HepG2 (cell line): Measurements from ENCODE around the gene MFF. TPM values are rescaled to one million over a fixed set of nuclear protein-coding genes. Genes with fewer than 3 reads are reported as not detected.

ENCODE experiments used
- CENPX ChIP-seq: sonication (generic); formaldehyde crosslinking; IDR thresholded peaks from 2 replicates; pipeline ENCODE4 v1.9.0; 2021; ENCODE audit warnings: mild to moderate bottlenecking, missing genetic modification reagents, moderate library complexity
- CREB1 ChIP-seq, 2 experiments: fragments of 450-650 bp in 1 of 2; IDR thresholded peaks; 2 replicates each; pipeline ENCODE4 v1.6.1; 2016 to 2017; ENCODE audit warnings: control low read depth in 1 of 2, mild to moderate bottlenecking in 1 of 2, missing compliant biosample characterization in 1 of 2, missing genetic modification characterization in 1 of 2
- EHMT2 ChIP-seq: fragments of 200-600 bp; sonication (generic); IDR thresholded peaks from 2 replicates; pipeline ENCODE4 v1.7.0; 2017; ENCODE audit warnings: antibody characterized with exemption, low read depth, low read length, borderline replicate concordance
- HDAC1 ChIP-seq: sonication (generic); formaldehyde crosslinking; IDR thresholded peaks from 2 replicates; pipeline ENCODE4 v1.5.1; 2020; ENCODE audit warnings: mild to moderate bottlenecking, missing genetic modification reagents
- HDAC6 ChIP-seq: fragments of 200-600 bp; sonication (generic); IDR thresholded peaks from 2 replicates; pipeline ENCODE4 v1.7.0; 2017; ENCODE audit warnings: mild to moderate bottlenecking, antibody characterized with exemption, low read length, low read depth
- HNRNPUL1 ChIP-seq: fragments of 200-400 bp; formaldehyde crosslinking; IDR thresholded peaks from 2 replicates; pipeline ENCODE4 v1.6.1; 2017; ENCODE audit warnings: low read depth, mild to moderate bottlenecking, low read length, moderate library complexity
- HOXA5 ChIP-seq: sonication (generic); formaldehyde crosslinking; IDR thresholded peaks from 2 replicates; pipeline ENCODE4 v1.4.0; 2020; ENCODE audit warnings: missing genetic modification reagents
- NCOA2 ChIP-seq: sonication (generic); formaldehyde crosslinking; IDR thresholded peaks from 2 replicates; pipeline ENCODE4 v1.8.0; 2022; ENCODE audit warnings: inconsistent platforms
- NFE2 ChIP-seq: sonication (generic); formaldehyde crosslinking; IDR thresholded peaks from 2 replicates; pipeline ENCODE4 v1.4.0; 2020; ENCODE audit warnings: missing genetic modification reagents
- NPAS2 ChIP-seq: sonication (generic); formaldehyde crosslinking; IDR thresholded peaks from 2 replicates; pipeline ENCODE4 v1.8.0; 2022; ENCODE audit warnings: mild to moderate bottlenecking, missing genetic modification reagents, borderline replicate concordance
- NR2F2 ChIP-seq: IDR thresholded peaks from 2 replicates; pipeline ENCODE4 v1.6.1; 2012; ENCODE audit warnings: low read depth, inconsistent platforms, borderline replicate concordance
- PTBP1 ChIP-seq: fragments of 200-400 bp; formaldehyde crosslinking; IDR thresholded peaks from 2 replicates; pipeline ENCODE4 v1.6.1; 2018; ENCODE audit warnings: low read length, low read depth; ENCODE audit not compliant: poor library complexity, severe bottlenecking
- ZBTB8A ChIP-seq: sonication (generic); formaldehyde crosslinking; IDR thresholded peaks from 2 replicates; pipeline ENCODE4 v1.4.0; 2020; ENCODE audit warnings: mild to moderate bottlenecking, low read depth, missing genetic modification reagents, borderline replicate concordance
- ZNF263 ChIP-seq: sonication (generic); formaldehyde crosslinking; IDR thresholded peaks from 2 replicates; pipeline ENCODE4 v1.4.0; 2020; ENCODE audit warnings: missing genetic modification reagents
- ZNF3 ChIP-seq: IDR thresholded peaks from 2 replicates; pipeline ENCODE4 v1.7.0; 2017; ENCODE audit warnings: inconsistent platforms
- ZNF44 ChIP-seq: sonication (generic); formaldehyde crosslinking; IDR thresholded peaks from 2 replicates; pipeline ENCODE4 v1.5.1; 2020; ENCODE audit warnings: mild to moderate bottlenecking, missing genetic modification reagents
- ZNF788 ChIP-seq: sonication (generic); formaldehyde crosslinking; IDR thresholded peaks from 2 replicates; pipeline ENCODE4 v1.5.0; 2020; ENCODE audit warnings: mild to moderate bottlenecking, missing genetic modification reagents, borderline replicate concordance
- ZNF839 ChIP-seq: sonication (generic); formaldehyde crosslinking; IDR thresholded peaks from 2 replicates; pipeline ENCODE4 v1.4.0; 2020; ENCODE audit warnings: missing genetic modification reagents, mild to moderate bottlenecking, borderline replicate concordance
- ZSCAN9 ChIP-seq: IDR thresholded peaks from 2 replicates; pipeline ENCODE4 v1.6.1; 2016; ENCODE audit warnings: borderline replicate concordance
- polyA plus RNA-seq, 8 experiments: library from polyadenylated mRNA; depleted of rRNA in 3 of 8; stranded (reverse) in 7 of 8; unstranded in 1 of 8; fragments of >200 nt; fragmentation: Illumina TruSeq in 4 of 8; extraction: Trizol in 4 of 8; gene quantifications; 2 replicates each; pipeline versions ENCODE4 v1.2.1 to v1.2.3, GENCODE V29; 2011 to 2016; ENCODE audit warnings: low read depth in 4 of 8, missing spikeins in 1 of 8, mixed read lengths in 1 of 8; ENCODE audit not compliant: insufficient read depth in 1 of 8
- total RNA-seq, 5 experiments: library from RNA; depleted of rRNA; stranded (reverse); fragments of >200 nt; fragmentation: Illumina TruSeq; extraction: Trizol; gene quantifications; 2 replicates each; pipeline ENCODE4 v1.2.3, GENCODE V29; 2016; ENCODE audit warnings: low read depth in 1 of 5
- TF ChIP-seq, protein P1 (sequence below): IDR thresholded peaks from 2 replicates; pipeline ENCODE4 v1.6.1; 2016; ENCODE audit warnings: low read depth
- TF ChIP-seq, protein P2 (sequence below): sonication (generic); formaldehyde crosslinking; IDR thresholded peaks from 2 replicates; pipeline ENCODE4 v1.8.0; 2022; ENCODE audit warnings: low read depth, missing genetic modification reagents
- TF ChIP-seq, protein P3 (sequence below): sonication (generic); formaldehyde crosslinking; IDR thresholded peaks from 2 replicates; pipeline ENCODE4 v1.8.1; 2023; ENCODE audit warnings: mild to moderate bottlenecking, moderate library complexity, missing genetic modification reagents
- TF ChIP-seq, protein P4 (sequence below): sonication (generic); formaldehyde crosslinking; IDR thresholded peaks from 2 replicates; pipeline ENCODE4 v1.8.0; 2022; ENCODE audit warnings: missing genetic modification reagents, mild to moderate bottlenecking, inconsistent platforms, borderline replicate concordance
- TF ChIP-seq, protein P5 (sequence below): IDR thresholded peaks from 2 replicates; pipeline ENCODE4 v1.6.1; 2016; ENCODE audit warnings: mild to moderate bottlenecking

Gene MFF
- total and polyA plus RNA-seq, 2 of the 13 experiments (the other 11 are each of a cell fraction or from before 2014, with no cell fraction given) = 81.9 to 156 TPM

DNA sequence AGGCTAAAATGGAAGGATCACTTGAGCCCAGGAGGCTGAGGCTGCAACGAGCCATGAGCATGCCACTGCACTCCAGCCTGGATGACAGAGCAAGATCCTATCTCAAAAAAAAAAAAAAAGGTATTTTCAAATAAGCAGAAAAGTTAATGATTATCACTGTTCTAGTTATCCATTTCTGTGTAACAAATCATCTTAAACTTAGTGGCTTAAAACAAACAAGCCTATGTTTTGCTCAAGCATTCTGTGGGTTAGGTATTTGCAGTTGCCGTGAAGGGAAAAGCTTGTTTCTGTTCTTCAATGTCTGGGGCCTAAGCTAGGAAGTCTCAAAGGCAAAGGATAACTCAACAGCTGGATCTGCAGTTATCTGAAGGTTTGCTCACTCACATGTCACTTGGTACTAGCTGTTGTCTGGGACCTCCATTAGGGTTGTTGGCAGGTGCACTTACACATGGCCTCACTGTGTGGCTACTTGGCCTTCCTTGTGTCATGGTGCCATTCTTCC, 14.1 kb downstream of the MFF start (continued):
- TF ChIP-seq NFE2 (CRISPR knock-in tag) (no peak), HDAC6 (no peak), CENPX (no peak), HNRNPUL1 (0 out of 2 replicates have a peak, but pooled peaks have one; percentile 33), EHMT2 (no peak), HDAC1 (no peak), ZSCAN9 (peak; percentile 39; the same call in 1 of the 2 replicates), NCOA2 (CRISPR knock-in tag) (peak; percentile 33; the same call in 1 of the 2 replicates), ZNF263 (no peak), NR2F2 (no peak), NPAS2 (CRISPR knock-in tag) (no peak), ZBTB8A (no peak), ZNF839 (CRISPR knock-in tag) (no peak), ZNF788 (CRISPR knock-in tag) (no peak), CREB1 (IDR thresholded peaks at IDR 0.05) (no peak), CREB1 (CRISPR knock-in tag; IDR thresholded peaks at IDR 0.05) (peak; percentile 60; the same call in 1 of the 2 replicates), PTBP1 (no peak), ZNF44 (CRISPR knock-in tag) (no peak), HOXA5 (CRISPR knock-in tag) (no peak), ZNF3 (CRISPR knock-in tag) (no peak)
- TF ChIP-seq, protein P1, sequence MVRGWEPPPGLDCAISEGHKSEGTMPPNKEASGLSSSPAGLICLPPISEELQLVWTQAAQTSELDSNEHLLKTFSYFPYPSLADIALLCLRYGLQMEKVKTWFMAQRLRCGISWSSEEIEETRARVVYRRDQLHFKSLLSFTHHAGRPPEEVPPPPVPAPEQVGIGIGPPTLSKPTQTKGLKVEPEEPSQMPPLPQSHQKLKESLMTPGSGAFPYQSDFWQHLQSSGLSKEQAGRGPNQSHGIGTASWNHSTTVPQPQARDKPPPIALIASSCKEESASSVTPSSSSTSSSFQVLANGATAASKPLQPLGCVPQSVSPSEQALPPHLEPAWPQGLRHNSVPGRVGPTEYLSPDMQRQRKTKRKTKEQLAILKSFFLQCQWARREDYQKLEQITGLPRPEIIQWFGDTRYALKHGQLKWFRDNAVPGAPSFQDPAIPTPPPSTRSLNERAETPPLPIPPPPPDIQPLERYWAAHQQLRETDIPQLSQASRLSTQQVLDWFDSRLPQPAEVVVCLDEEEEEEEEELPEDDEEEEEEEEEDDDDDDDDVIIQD (CRISPR knock-in tag) = peak; percentile 93
- TF ChIP-seq, protein P2, sequence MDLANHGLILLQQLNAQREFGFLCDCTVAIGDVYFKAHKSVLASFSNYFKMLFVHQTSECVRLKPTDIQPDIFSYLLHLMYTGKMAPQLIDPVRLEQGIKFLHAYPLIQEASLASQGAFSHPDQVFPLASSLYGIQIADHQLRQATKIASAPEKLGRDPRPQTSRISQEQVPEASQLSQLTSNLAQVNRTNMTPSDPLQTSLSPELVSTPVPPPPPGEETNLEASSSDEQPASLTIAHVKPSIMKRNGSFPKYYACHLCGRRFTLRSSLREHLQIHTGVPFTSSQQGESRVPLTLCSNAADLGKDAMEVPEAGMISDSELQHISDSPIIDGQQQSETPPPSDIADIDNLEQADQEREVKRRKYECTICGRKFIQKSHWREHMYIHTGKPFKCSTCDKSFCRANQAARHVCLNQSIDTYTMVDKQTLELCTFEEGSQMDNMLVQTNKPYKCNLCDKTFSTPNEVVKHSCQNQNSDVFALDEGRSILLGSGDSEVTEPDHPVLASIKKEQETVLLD (CRISPR knock-in tag) = no peak
- TF ChIP-seq, protein P3, sequence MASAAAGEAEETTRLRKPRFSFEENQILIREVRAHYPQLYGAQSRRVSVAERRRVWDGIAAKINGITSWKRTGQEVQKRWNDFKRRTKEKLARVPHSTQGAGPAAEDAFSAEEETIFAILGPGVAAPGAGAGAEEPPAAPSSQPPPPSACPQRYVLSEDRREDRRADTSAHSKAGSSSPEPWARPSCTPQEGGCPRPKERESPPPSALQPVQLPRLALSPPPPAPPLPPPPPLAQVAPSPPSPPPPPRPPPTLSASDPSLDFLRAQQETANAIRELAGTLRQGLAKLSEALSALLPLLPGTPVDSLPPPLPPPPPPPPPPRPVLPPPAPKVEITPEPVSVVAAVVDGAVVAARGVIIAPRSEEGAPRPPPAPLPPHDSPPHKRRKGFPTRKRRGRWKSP = no peak
- TF ChIP-seq, protein P4, sequence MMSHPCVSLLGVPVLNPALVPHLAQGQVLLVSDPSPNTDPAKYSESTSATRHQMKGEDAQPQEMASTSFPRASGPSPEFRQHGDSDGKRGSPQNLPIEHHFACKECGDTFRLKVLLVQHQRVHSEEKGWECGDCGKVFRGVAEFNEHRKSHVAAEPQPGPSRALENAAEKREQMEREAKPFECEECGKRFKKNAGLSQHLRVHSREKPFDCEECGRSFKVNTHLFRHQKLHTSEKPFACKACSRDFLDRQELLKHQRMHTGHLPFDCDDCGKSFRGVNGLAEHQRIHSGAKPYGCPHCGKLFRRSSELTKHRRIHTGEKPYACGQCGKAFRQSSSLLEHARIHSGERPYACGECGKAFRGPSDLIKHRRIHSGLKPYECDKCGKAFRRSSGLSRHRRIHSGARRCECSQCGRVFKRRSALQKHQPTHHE (CRISPR knock-in tag) = no peak
- TF ChIP-seq, protein P5, sequence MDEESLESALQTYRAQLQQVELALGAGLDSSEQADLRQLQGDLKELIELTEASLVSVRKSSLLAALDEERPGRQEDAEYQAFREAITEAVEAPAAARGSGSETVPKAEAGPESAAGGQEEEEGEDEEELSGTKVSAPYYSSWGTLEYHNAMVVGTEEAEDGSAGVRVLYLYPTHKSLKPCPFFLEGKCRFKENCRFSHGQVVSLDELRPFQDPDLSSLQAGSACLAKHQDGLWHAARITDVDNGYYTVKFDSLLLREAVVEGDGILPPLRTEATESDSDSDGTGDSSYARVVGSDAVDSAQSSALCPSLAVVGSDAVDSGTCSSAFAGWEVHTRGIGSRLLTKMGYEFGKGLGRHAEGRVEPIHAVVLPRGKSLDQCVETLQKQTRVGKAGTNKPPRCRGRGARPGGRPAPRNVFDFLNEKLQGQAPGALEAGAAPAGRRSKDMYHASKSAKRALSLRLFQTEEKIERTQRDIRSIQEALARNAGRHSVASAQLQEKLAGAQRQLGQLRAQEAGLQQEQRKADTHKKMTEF = peak; percentile 58
